Daoy (cell line): ENCODE results near the gene MDFIC. TPM values are rescaled to one million over a fixed set of nuclear protein-coding genes. Genes with fewer than 3 reads are reported as not detected.

ENCODE experiments used
- DNase-seq: peaks from one replicate; pipeline ENCODE4 v3.0.0-alpha.2; 2015; ENCODE audit warnings: low read depth
- total RNA-seq: library from RNA; depleted of rRNA; stranded (reverse); fragments of >200 nt; shearing (Covaris generic); gene quantifications from 2 replicates; pipeline ENCODE4 v1.2.3, GENCODE V29; 2014

MDFIC gene
- total RNA-seq, 1 experiment from 2014 or later: 45.0 TPM

- DNase-seq: no peak
Observed at GRCh38 chr7:115038158-115038557, 116.3 kb downstream of the MDFIC start.

DNA sequence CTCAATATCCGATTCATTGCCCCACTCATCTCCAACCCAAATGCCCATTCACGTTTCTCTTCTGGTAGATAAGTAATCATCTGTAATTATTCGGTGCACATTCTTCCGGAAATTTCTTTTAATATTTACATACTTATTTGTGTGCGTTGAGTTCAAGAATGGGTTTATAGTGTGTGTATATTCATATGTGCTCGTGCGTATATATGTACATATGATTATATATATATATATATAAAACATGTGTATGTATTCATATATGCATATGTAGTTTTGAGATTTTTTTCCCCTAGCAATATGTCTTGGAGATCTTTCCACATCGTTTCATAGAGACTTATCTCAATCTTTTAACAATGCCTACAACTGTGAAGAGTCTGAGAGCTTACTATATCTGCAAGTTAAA, 118.2 kb downstream of the MDFIC start:
- DNase-seq: no peak

DNA sequence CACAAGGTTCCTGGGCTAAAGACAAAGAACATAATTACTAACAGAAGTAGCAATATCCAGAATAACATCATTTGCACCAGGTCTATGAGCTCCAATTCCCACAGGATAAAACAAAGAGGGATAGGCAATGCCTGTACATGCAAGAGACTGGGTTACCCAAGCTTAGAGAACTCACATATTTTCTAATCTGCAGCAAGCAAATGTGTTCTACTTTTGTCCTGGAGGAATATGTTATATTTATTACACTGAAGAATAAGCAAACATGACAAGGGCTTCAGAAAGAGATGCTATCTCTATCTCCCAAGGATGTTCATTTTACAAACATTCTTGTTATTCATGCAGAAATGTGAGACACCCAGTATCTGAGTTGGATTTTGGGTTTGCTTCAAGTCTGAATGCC, 118.6 kb downstream of the MDFIC start:
- no peak for DNase-seq

DNA sequence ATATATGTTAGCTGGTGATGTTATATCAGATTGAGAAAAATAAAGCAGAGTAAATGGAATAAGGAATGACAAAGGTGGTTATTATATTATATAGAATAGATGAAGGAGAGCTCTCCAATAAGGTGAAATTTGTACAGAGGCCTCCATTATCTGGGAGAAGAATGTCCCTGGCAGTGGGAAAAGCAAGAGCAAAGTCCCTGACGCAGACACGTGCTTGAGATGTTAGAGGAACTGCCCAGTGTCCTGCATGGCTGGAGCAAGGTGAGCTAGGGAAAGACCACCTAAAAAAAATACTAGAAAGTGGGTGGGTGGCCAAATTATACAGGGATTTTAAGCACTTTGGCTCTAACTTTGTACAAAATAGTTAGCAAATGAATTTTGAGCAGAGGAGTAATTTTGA, 120.7 kb downstream of the MDFIC start:
- no peak for DNase-seq

DNA sequence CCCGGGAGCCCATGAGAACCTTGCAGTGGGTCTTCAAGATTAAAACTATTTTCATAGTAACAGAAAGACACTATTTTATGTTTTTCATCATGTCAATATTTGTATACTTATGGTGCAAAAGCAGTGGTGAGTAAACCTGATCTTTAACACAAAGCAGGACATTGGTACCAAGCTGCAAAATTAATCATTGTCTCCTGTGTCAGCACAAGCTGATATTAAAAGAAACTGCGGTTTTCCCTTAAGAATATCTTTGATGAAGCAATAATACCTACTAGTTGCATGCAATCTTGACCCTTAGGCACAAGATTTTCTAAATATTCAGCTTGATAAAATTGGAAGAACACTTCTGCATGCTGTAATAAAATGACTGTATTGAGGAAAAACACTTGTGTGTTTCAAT, 121.7 kb downstream of the MDFIC start:
- DNase-seq: no peak

DNA sequence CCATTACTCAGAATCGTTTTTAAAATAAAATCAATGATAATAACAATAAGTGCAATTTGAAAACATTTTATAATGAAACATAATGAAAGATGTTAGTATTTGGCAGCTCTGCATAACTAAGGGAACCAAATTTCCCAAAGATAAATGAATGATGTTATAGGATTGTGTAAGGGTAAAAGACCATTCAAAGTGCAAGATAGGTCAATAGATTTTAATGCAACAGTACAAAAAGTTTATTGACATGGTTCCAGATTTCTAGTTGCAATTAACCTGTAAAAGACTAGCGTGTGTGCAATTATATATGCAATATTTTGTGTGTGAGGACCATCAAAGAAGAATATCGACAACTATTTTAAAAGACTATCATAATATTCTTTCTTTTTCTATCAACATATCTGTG, 122.3 kb downstream of the MDFIC start:
- DNase-seq: no peak

- DNase-seq: no peak
Observed at GRCh38 chr7:115047958-115048720, 126.2 kb downstream of the MDFIC start.

GRCh38 chr7:115052706-115053105, 130.8 kb downstream of the MDFIC start:
- no peak for DNase-seq

DNA sequence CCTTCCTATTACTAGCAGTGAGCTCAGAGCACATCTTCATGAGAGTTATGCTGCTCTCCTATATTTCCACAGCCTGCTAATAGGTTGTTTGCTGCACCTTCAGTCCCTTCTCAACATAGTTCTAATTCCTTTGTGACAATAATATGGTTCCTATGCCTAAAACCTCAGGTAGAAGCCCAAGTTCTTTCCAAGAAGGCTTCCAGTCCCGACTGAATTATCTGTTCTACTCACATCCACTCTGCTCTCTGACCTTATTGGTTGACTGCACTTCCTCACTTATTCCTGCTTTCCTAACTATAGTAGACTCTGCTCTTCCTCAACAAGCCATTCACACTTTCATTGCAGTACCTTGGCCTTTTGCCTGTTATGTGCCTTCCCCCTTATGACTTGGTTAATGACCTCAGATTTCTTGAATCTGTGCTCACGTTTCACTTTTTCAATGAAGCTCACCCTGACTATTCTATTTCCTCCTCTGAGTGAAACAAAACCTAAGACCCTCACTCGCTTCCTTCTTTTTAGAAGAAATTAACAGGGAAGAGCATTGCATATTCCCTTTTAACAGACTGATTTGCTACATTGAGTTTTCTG, 132.7 kb downstream of the MDFIC start:
- no peak for DNase-seq

- DNase-seq: no peak
Observed at GRCh38 chr7:115056019-115056418, 134.1 kb downstream of the MDFIC start.

- no peak for DNase-seq
Observed at GRCh38 chr7:115058726-115059125, 136.8 kb downstream of the MDFIC start.

DNA sequence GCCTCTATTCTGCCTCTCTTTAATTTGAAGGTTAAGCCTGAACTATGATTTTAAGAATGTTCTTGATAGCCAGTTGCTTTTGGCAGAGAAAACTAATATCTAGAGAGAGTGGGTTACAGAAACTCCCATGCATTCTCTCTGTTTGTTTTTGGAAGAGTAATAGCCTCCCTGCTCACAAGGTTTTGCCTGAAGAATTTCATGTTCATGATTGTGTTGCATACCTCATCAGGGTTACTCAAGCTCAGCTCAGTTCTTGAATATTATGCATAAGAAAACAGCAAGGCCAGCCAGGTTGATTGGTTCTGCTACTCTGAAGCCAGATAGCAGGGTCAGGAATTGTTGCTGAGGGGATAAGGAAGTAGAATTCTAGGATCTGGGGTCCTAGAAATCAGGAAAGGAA, 137.4 kb downstream of the MDFIC start:
- DNase-seq: no peak

- no peak for DNase-seq
Observed at GRCh38 chr7:115060095-115060870, 138.4 kb downstream of the MDFIC start.

DNA sequence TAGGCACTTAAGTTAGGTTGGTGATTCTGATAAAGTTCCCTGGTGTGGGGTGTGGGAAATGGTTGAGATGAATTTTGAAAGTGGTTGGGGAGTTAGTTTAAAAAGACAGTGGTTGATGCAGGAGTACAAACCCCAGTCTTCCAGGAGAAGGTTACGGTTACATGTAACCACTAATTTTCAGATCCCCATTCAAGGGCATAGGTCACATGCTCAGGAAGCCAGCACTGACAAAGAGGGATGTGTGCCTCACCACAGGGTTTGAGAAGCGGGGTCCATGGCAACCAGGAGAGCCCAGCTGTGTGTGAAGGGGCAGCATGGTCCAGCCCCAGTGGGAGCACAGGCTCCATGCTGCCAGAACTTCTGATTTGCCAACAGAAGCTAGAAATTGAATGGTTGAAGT, 144.2 kb downstream of the MDFIC start:
- DNase-seq: no peak

GRCh38 chr7:115066634-115067033, 144.7 kb downstream of the MDFIC start:
- no peak for DNase-seq

GRCh38 chr7:115068220-115068619, 146.3 kb downstream of the MDFIC start:
- DNase-seq: no peak
